Natural killer cell treated with Interleukin-12 subunit alpha and Interleukin-12 subunit beta and Interleukin-15 and Interleukin-18, amount 100 ng/mL, for 72 hours (primary cell): ENCODE data around the gene HOXA7. TPM values are rescaled to one million over a fixed set of nuclear protein-coding genes. Genes with fewer than 3 reads are reported as not detected.

ENCODE experiments used
- ATAC-seq, 2 donors: fragments of 150-1000 bp; cut with Tn5 transposase in 1 of 2; sonication (Bioruptor Pico), chemical (Tn5 transposase) in 1 of 2; 2 replicates each; pipeline ENCODE4 v1.10.0; 2021
- DNase-seq: peaks from one replicate; pipeline ENCODE4 v3.0.0; 2022; ENCODE audit warnings: low spot score
- H3K27ac Mint-ChIP-seq, 2 donors: 1 replicate in 1 of 2; 2 replicates in 1 of 2; pipeline ENCODE4 v1.8.0; 2022; ENCODE audit warnings: mixed read lengths in 2 of 2, mild to moderate bottlenecking in 1 of 2, moderate library complexity in 1 of 2
- H3K27me3 Mint-ChIP-seq, 2 donors: 1 replicate in 1 of 2; 2 replicates in 1 of 2; pipeline ENCODE4 v1.8.0; 2022; ENCODE audit warnings: mixed read lengths in 2 of 2
- H3K36me3 Mint-ChIP-seq: one replicate; pipeline ENCODE4 v1.8.0; 2022; ENCODE audit warnings: mixed read lengths
- H3K4me1 Mint-ChIP-seq, 2 donors: 1 replicate in 1 of 2; 2 replicates in 1 of 2; pipeline ENCODE4 v1.8.0; 2022; ENCODE audit warnings: low read depth in 2 of 2, mixed read lengths in 2 of 2, mild to moderate bottlenecking in 1 of 2
- H3K4me3 Mint-ChIP-seq: one replicate; pipeline ENCODE4 v1.8.0; 2022; ENCODE audit warnings: mixed read lengths
- H3K9me3 Mint-ChIP-seq: 2 replicates; pipeline ENCODE4 v1.8.0; 2022; ENCODE audit warnings: mixed read lengths
- total RNA-seq, 2 donors: library from RNA; stranded (reverse); gene quantifications; one replicate each; pipeline ENCODE4 v1.2.3, GENCODE V29; 2022

The HOXA7 gene
- total RNA-seq, 2 donors from 2014 or later: 0.20 TPM; not detected in 1

GRCh38 chr7:27122077-27122910 lies 34.2 kb downstream of the HOXA7 start:
- H3K27me3 Mint-ChIP-seq: peaks cover 13 to 19% of the 10 kb centered on the region in 2 donors
- H3K27ac Mint-ChIP-seq: no peak overlapping the region
- DNase-seq (no peak), ATAC-seq (no peak)
- no peaks in the 10 kb centered on the region for H3K4me1 Mint-ChIP-seq
- no peak overlapping the region for H3K4me3 Mint-ChIP-seq
- H3K36me3 Mint-ChIP-seq: no peaks in the 10 kb centered on the region
- H3K9me3 Mint-ChIP-seq: no peaks in the 10 kb centered on the region

GRCh38 chr7:27121684-27122076 lies 34.8 kb downstream of the HOXA7 start:
- H3K4me1 Mint-ChIP-seq: no peaks in the 10 kb centered on the region
- no peak overlapping the region for H3K4me3 Mint-ChIP-seq
- no peak for ATAC-seq
- no peak overlapping the region for H3K27ac Mint-ChIP-seq
- no peaks in the 10 kb centered on the region for H3K36me3 Mint-ChIP-seq
- no peaks in the 10 kb centered on the region for H3K9me3 Mint-ChIP-seq
- peaks cover 10 to 13% of the 10 kb centered on the region in 2 donors for H3K27me3 Mint-ChIP-seq
- DNase-seq: no peak

- Mint-ChIP-seq H3K27ac (no peak overlapping the region), H3K4me3 (no peak overlapping the region), H3K4me1 (no peaks in the 10 kb centered on the region), H3K36me3 (no peaks in the 10 kb centered on the region), H3K27me3 (no peaks in the 10 kb centered on the region), H3K9me3 (no peaks in the 10 kb centered on the region)
- ATAC-seq: no peak
- no peak for DNase-seq
These were observed 37.0 kb downstream of the HOXA7 start for GRCh38 chr7:27119412-27119911.

GRCh38 chr7:27118580-27118979 lies 37.9 kb downstream of the HOXA7 start:
- no peaks in the 10 kb centered on the region for H3K4me1 Mint-ChIP-seq
- no peaks in the 10 kb centered on the region for H3K9me3 Mint-ChIP-seq
- ATAC-seq (no peak), DNase-seq (no peak)
- no peak overlapping the region for H3K4me3 Mint-ChIP-seq
- H3K36me3 Mint-ChIP-seq: no peaks in the 10 kb centered on the region
- no peak overlapping the region for H3K27ac Mint-ChIP-seq
- no peaks in the 10 kb centered on the region for H3K27me3 Mint-ChIP-seq

GRCh38 chr7:27117887-27118491 lies 38.5 kb downstream of the HOXA7 start:
- Mint-ChIP-seq H3K9me3 (no peaks in the 10 kb centered on the region), H3K4me3 (no peak overlapping the region), H3K27me3 (no peaks in the 10 kb centered on the region), H3K4me1 (no peaks in the 10 kb centered on the region), H3K27ac (no peak overlapping the region), H3K36me3 (no peaks in the 10 kb centered on the region)
- ATAC-seq (no peak), DNase-seq (no peak)

GRCh38 chr7:27116962-27117886 lies 39.3 kb downstream of the HOXA7 start:
- H3K4me1 Mint-ChIP-seq: no peaks in the 10 kb centered on the region
- H3K27me3 Mint-ChIP-seq: no peaks in the 10 kb centered on the region
- no peak overlapping the region for H3K4me3 Mint-ChIP-seq
- no peak for DNase-seq
- no peak overlapping the region for H3K27ac Mint-ChIP-seq
- H3K36me3 Mint-ChIP-seq: no peaks in the 10 kb centered on the region
- H3K9me3 Mint-ChIP-seq: no peaks in the 10 kb centered on the region
- no peak for ATAC-seq

GRCh38 chr7:27116031-27116961 lies 40.2 kb downstream of the HOXA7 start:
- ATAC-seq (no peak), DNase-seq (no peak)
- Mint-ChIP-seq H3K9me3 (no peaks in the 10 kb centered on the region), H3K4me3 (no peak overlapping the region), H3K36me3 (no peaks in the 10 kb centered on the region), H3K27ac (no peak overlapping the region), H3K27me3 (no peaks in the 10 kb centered on the region), H3K4me1 (no peaks in the 10 kb centered on the region)

GRCh38 chr7:27115221-27116026 lies 41.1 kb downstream of the HOXA7 start:
- Mint-ChIP-seq H3K4me3 (no peak overlapping the region), H3K9me3 (no peaks in the 10 kb centered on the region), H3K27me3 (no peaks in the 10 kb centered on the region), H3K4me1 (no peaks in the 10 kb centered on the region), H3K27ac (no peak overlapping the region), H3K36me3 (no peaks in the 10 kb centered on the region)
- ATAC-seq: no peak
- no peak for DNase-seq

- no peak overlapping the region for H3K27ac Mint-ChIP-seq
- ATAC-seq: no peak
These were observed 41.6 kb downstream of the HOXA7 start for GRCh38 chr7:27114881-27115220.

GRCh38 chr7:27113991-27114769 lies 42.3 kb downstream of the HOXA7 start:
- Mint-ChIP-seq H3K9me3 (no peaks in the 10 kb centered on the region), H3K36me3 (no peaks in the 10 kb centered on the region), H3K4me3 (no peak overlapping the region), H3K27me3 (no peaks in the 10 kb centered on the region), H3K4me1 (no peaks in the 10 kb centered on the region), H3K27ac (no peak overlapping the region)
- no peak for ATAC-seq
- no peak for DNase-seq

More at GRCh38 chr7:27114881-27115220, 41.6 kb downstream of the HOXA7 start:
- Mint-ChIP-seq H3K36me3 (no peaks in the 10 kb centered on the region), H3K4me3 (no peak overlapping the region), H3K9me3 (no peaks in the 10 kb centered on the region), H3K4me1 (no peaks in the 10 kb centered on the region), H3K27me3 (no peaks in the 10 kb centered on the region)
- DNase-seq: no peak

GRCh38 chr7:27112955-27113949 lies 43.2 kb downstream of the HOXA7 start:
- H3K36me3 Mint-ChIP-seq: no peaks in the 10 kb centered on the region
- DNase-seq (no peak), ATAC-seq (no peak)
- H3K27me3 Mint-ChIP-seq: no peaks in the 10 kb centered on the region
- no peak overlapping the region for H3K27ac Mint-ChIP-seq
- no peak overlapping the region for H3K4me3 Mint-ChIP-seq
- no peaks in the 10 kb centered on the region for H3K9me3 Mint-ChIP-seq
- no peaks in the 10 kb centered on the region for H3K4me1 Mint-ChIP-seq
